Upper lobe of right lung (tissue), 1 donor: ENCODE measurements around the gene INPP5A. TPM values are rescaled to one million over a fixed set of nuclear protein-coding genes. Genes with fewer than 3 reads are reported as not detected.

Source experiments
- ATAC-seq: fragments of 200-7000 bp; cut with Tn5 transposase; one replicate; pipeline ENCODE4 v1.9.1; 2020; ENCODE audit warnings: mild to moderate bottlenecking, moderate library complexity
- DNase-seq: peaks from one replicate; pipeline ENCODE4 v3.0.0-alpha.2; 2020
- H3K27ac ChIP-seq: fragments of 200-600 bp; one replicate; pipeline ENCODE4 v1.8.0; 2022
- H3K27me3 ChIP-seq: fragments of 200-600 bp; one replicate; pipeline ENCODE4 v1.8.0; 2022; ENCODE audit warnings: mild to moderate bottlenecking
- H3K36me3 ChIP-seq: fragments of 200-600 bp; one replicate; pipeline ENCODE4 v1.8.0; 2022
- H3K4me1 ChIP-seq: fragments of 200-600 bp; one replicate; pipeline ENCODE4 v1.8.0; 2022
- H3K4me3 ChIP-seq: fragments of 200-600 bp; one replicate; pipeline ENCODE4 v1.8.0; 2022; ENCODE audit warnings: mild to moderate bottlenecking
- H3K9me3 ChIP-seq: fragments of 200-600 bp; one replicate; pipeline ENCODE4 v1.8.0; 2022
- intact Hi-C: fragments of 100-400 bp; cut with DNase I; formaldehyde crosslinking; loops from one replicate; pipeline ENCODE4 v1.11.0; 2022
- total RNA-seq: library from RNA; stranded (reverse); fragmentation: NEBNext Ultra II Directional; extraction: Animal tissue kit (Norgen Biotek cat#: 25700); gene quantifications from one replicate; pipeline ENCODE4 v1.2.1, GENCODE V29; 2021
- TF ChIP-seq, protein P1 (sequence below): fragments of 200-600 bp; IDR thresholded peaks from one replicate; pipeline ENCODE4 v1.8.0; 2022; ENCODE audit warnings: antibody characterized with exemption
- donor health status: DM: no; HTN: yes; CAD: no; lungs with severe emphysema.

Gene INPP5A
- total RNA-seq, 1 donor from 2014 or later = 38.3 TPM

DNA sequence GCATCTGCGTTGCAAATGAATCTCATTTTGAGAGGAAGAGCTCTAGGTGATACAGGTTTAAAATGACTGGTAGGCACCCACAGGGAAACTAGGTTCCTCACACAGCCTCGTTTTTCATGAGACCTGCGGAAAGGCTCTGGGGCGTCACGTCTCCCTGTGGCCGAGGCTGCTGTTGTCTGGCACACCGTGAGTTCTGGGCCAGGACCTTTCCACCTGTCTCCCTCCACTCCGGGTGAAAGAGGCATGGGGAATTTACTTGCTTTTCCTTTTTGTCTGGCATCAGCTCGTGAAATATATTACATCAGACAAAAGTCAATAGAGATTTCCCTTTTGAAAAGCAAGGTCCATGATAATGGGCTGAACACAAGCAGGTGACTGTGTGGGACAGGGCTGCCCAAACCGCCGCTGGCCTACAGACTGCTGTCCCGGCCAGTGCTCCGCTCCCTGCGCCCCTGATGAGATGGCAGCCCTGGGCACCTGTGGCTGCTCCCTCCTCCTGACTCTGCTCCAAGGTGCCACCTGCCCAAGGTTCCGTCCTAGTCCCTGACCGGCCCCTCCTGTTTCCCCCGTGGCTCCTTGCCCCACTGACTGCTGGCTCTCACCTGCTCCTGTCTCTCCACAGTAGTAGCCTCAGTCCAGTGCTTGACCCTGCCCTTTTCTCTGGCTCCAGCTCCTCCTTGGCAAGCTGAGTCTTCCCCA, 138.8 kb downstream of the INPP5A start:
- Histone ChIP-seq H3K4me1 (no peaks in the 10 kb centered on the region), H3K4me3 (no peak overlapping the region), H3K27ac (no peak overlapping the region), H3K27me3 (no peaks in the 10 kb centered on the region), H3K36me3 (no peaks in the 10 kb centered on the region), H3K9me3 (no peaks in the 10 kb centered on the region)
- intact Hi-C loops = no loop called here
- ATAC-seq = peak; percentile 31
- peak; percentile 50 for DNase-seq
- TF ChIP-seq, protein P1, sequence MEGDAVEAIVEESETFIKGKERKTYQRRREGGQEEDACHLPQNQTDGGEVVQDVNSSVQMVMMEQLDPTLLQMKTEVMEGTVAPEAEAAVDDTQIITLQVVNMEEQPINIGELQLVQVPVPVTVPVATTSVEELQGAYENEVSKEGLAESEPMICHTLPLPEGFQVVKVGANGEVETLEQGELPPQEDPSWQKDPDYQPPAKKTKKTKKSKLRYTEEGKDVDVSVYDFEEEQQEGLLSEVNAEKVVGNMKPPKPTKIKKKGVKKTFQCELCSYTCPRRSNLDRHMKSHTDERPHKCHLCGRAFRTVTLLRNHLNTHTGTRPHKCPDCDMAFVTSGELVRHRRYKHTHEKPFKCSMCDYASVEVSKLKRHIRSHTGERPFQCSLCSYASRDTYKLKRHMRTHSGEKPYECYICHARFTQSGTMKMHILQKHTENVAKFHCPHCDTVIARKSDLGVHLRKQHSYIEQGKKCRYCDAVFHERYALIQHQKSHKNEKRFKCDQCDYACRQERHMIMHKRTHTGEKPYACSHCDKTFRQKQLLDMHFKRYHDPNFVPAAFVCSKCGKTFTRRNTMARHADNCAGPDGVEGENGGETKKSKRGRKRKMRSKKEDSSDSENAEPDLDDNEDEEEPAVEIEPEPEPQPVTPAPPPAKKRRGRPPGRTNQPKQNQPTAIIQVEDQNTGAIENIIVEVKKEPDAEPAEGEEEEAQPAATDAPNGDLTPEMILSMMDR = no peak

DNA sequence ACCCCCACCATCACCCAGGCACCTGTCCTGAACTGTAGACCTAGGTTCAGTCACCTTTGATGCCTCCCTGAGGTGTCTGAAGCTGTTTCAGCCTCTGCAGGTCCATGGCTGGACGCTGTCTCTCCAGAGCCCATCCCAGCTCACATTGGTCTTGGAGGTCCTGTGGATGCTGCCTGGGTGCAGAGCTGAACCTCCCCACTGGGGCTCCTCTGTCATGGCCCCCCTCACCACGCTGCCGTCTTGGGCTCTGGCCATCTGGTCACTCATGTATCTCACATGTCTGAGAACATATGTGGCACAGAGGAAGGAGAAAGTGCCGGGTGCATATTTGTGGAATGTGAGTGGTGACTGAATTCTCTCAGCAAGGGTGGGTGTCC, 139.5 kb downstream of the INPP5A start:
- H3K9me3 ChIP-seq = no peaks in the 10 kb centered on the region
- ATAC-seq = peak; percentile 16
- DNase-seq = peak; percentile 42
- H3K36me3 ChIP-seq = no peaks in the 10 kb centered on the region
- H3K4me1 ChIP-seq = no peaks in the 10 kb centered on the region
- H3K27me3 ChIP-seq = no peaks in the 10 kb centered on the region
- H3K27ac ChIP-seq = no peak overlapping the region
- no peak overlapping the region for H3K4me3 ChIP-seq
- TF ChIP-seq, protein P1 = no peak
- intact Hi-C loops = no loop called here

GRCh38 chr10:132677473-132678227, 140.1 kb downstream of the INPP5A start:
- no peaks in the 10 kb centered on the region for H3K4me1 ChIP-seq
- H3K4me3 ChIP-seq = no peak overlapping the region
- ATAC-seq (peak; percentile 19), DNase-seq (peak; percentile 53)
- intact Hi-C loops = no loop called here
- TF ChIP-seq, protein P1 = no peak
- H3K9me3 ChIP-seq = no peaks in the 10 kb centered on the region
- H3K36me3 ChIP-seq = no peaks in the 10 kb centered on the region
- H3K27me3 ChIP-seq = no peaks in the 10 kb centered on the region
- no peak overlapping the region for H3K27ac ChIP-seq

GRCh38 chr10:132678436-132679216, 141.0 kb downstream of the INPP5A start:
- TF ChIP-seq, protein P1 = no peak
- Histone ChIP-seq H3K4me1 (no peaks in the 10 kb centered on the region), H3K9me3 (no peaks in the 10 kb centered on the region), H3K36me3 (no peaks in the 10 kb centered on the region), H3K27ac (no peak overlapping the region), H3K4me3 (no peak overlapping the region), H3K27me3 (no peaks in the 10 kb centered on the region)
- ATAC-seq (peak; percentile 19), DNase-seq (peak; percentile 43)
- intact Hi-C loops = no loop called here

DNA sequence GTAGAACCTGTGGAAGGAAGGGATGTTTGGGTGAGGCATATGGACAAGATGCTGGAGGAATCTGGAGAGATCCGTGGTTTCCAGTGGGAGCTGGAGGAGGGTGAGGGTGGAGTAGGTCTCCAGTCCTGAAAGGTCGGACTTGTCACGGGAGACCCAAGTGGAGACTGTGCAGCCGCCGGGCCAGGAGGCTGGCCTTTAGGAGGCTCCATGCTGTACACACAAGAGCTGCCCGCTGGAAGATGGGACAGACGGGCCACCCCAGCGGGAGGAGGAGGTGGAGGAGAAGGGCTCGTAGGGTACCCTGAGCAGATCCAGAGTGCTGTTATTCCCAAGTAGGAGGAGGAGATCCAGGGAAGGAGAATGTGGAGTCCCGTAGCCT, 141.6 kb downstream of the INPP5A start:
- intact Hi-C loops = no loop called here
- TF ChIP-seq, protein P1 = no peak
- Histone ChIP-seq H3K27me3 (no peaks in the 10 kb centered on the region), H3K9me3 (no peaks in the 10 kb centered on the region), H3K27ac (no peak overlapping the region), H3K4me1 (no peaks in the 10 kb centered on the region), H3K36me3 (no peaks in the 10 kb centered on the region), H3K4me3 (no peak overlapping the region)
- DNase-seq (peak; percentile 39), ATAC-seq (no peak)
